Left colon (tissue), 2 donors: ENCODE results near the gene UCKL1. TPM values are rescaled to one million over a fixed set of nuclear protein-coding genes. Genes with fewer than 3 reads are reported as not detected.
"Not testable (repeated sequence)": the region's sequence is repeated elsewhere in the genome, so short reads cannot be mapped to it uniquely, and the experiment has no call there.

Experiments
- ATAC-seq: fragments of 200-7000 bp; cut with Tn5 transposase; one replicate; pipeline ENCODE4 v1.9.1; 2020; ENCODE audit warnings: mild to moderate bottlenecking, moderate library complexity
- DNase-seq, 2 donors: peaks; one replicate each; pipeline ENCODE4 v3.0.0-alpha.2; 2020
- intact Hi-C, 2 donors: fragments of 100-400 bp; cut with DNase I in 1 of 2; cut with micrococcal nuclease in 1 of 2; formaldehyde crosslinking; loops; one replicate each; pipeline versions ENCODE4 v1.11.2 to v1.14.0; 2022; cut with DNase I, micrococcal nuclease
- long read RNA-seq: library from polyadenylated mRNA; unstranded; transcript quantifications from one replicate; pipeline ENCODE4 v2.0.0, GENCODE V29; 2021
- total RNA-seq, 2 donors: library from RNA; stranded (reverse); fragmentation: NEBNext Ultra II Directional; extraction: Animal tissue kit (Norgen Biotek cat#: 25700); gene quantifications; one replicate each; pipeline ENCODE4 v1.2.1, GENCODE V29; 2021
- donor health status: DM: no; HTN: no; CAD: no.
- donor health status: DM: yes; HTN: yes; CAD: no.

UCKL1 gene
- 10 to 100 TPM; 41.7 to 44.8 TPM for total RNA-seq
- long read RNA-seq, partial matches to known transcripts, result 45 of 146 reads
- long read RNA-seq, other reads (novel, unspliced or antisense), result 101 of 146 reads

DNA sequence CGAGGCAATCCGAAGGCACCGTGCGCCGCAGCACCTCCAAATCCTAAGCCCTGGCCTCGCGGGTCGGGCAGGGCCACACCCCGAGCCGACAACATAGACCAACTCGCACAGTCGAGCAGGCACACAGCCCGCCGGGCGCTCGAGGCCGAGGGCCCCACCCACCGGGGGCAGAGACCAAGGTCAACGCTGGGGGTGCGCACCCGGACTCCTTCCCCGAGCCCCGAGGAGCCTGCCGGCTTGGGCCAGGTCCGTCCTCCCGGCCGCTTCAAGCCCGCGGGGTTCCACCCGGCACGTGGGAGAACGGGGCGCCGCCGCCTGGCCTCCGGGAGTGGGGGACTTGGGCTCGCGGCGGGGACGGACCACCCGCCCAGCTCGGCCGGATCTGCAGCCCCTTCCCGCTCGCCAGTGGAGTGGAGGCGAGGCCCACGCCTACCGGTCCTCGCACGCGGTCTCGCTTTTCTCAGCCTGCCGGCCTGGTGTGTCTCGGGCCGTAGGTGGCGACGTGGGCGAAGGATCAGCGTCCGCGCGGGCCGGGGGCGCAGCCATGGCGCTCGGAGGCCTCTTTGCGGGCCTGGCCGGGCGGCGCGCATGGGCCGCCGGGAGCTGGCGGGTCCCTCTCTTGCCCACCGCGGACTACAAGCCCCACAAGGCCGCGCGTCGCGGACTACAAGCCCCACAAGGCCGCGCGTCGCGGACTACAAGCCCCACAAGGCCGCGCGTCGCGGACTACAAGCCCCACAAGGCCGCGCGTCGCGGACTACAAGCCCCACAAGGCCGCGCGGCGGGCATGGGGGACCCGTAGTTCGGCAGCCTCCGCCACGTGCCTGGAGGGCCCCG, at the start of gene UCKL1:
TSS of gene UCKL1 (minus strand) at position 590 of the 837 bp plus-strand sequence. CDS start at position 546, 44 bp downstream.
- ATAC-seq, result peak; percentile 62
- peak; percentile 92 to 95 for DNase-seq
- intact Hi-C loops, result no loop called here

DNA sequence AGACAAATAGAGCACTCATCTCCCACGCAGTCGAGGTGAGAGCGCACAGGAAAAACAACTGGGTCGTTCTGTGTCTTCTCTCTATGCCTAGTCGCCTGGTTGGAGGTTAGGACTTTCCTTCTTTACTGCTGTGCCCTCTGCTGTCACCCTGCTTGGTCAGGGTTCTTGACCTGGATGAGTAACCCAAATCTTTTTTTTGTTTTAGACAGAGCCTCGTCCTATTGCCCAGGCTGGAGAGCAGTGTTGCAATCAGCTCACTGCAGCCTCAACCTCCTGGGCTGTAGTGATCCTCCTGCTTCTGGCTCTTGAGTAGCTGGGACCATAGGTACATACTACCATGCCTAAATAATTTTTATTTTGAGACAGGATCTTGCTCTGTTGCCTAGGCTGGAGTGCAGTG, 49.2 kb upstream of the UCKL1 start:
- no peak for ATAC-seq
- DNase-seq, result no peak
- intact Hi-C loops, result no loop called here

DNA sequence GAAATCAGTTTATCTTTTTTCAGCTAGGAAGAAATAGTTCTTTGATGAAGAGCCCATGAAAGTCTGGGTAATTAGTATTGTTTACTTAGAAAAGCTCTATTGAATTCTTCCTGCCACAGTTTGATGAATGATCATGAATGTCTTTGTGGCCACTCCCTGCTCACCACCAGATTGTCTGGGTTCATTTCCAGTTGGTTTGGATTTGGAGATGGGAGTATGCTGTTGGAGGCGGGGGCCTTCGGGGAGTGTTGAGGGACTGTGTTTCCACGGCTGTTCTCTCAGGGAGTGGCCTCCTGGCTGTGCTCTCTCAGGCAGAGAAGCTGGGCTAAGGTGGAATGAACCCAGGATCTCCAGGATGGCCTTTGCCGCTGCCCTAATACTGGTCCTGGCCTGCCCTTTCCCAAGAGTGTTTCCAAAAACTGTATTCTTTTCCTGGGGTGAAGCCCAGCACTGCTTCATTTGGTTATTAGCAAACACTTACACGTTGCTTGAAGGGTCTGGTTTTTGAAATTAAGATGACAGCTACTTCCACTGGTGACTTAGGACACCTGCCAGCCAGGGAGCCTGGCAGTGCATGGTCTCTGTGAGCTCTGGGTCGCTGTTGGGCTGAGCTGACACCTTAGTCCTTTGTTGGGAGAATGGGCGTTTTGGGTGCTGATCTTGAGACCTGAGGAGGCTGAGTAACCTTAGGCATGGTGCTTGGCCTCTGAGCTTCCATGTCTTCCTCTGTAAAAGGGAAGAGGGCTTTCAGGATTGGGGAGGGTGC, 47.9 kb upstream of the UCKL1 start:
- intact Hi-C loops, result no loop called here
- ATAC-seq, result peak; percentile 49
- no peak for DNase-seq

DNA sequence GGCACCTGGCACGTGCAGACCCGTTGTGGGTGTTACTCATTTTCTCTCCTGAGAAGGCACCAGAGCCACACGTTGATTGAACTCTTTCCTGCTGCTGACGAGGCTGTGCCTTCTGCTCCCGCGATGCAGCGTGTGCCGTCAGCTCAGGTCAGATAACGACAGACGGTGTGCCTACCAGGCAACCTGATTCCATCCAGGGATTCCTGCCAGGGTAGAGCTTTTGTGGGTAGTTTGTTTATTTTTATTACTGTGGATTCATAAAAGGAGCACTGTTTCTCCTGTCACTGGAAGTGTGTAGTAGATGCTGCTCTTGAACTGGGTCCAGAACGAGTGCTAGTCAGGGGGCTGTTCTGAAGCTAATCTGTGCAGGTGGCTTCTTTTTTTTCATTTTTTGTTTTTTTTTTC, 45.4 kb upstream of the UCKL1 start:
- ATAC-seq, result peak; percentile 45
- DNase-seq, result no peak
- intact Hi-C loops, result no loop called here

DNA sequence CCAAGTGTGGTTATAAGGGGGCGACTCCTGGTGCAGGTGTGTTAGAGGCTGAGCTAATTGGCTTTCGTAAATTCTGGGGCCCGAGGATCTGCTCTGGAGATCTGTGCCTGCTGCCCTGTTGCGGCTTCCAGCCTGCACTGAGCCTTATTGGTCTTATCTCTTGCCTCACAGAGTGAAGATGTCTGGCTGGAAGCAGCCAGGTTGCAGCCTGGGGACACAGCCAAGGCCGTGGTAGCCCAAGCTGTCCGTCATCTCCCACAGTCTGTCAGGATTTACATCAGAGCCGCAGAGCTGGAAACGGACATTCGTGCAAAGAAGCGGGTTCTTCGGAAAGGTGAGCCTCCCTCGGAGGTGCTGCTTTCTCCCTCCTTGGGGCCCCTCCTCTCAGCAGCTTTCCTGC, 44.7 kb upstream of the UCKL1 start:
- DNase-seq (no peak), ATAC-seq (no peak)
- intact Hi-C loops, result no loop called here

DNA sequence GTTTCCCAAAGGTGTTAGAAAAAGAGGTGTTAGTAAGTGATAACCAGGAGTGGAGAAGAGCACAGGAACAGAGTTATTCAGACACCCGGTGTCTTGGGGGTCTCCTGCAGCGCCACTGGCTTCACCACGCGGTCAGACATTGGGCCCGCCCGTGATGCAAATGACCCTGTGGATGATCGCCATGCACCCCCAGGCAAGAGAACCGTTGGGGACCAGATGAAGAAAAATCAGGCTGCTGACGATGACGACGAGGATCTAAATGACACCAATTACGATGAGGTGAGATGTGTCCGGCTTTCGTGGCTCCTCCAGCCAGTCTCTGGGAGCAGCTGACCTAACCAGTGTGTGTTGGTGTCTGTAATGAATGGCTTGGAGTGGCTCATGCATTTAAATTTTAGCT, 26.7 kb upstream of the UCKL1 start:
- intact Hi-C loops, result no loop called here
- ATAC-seq (no peak), DNase-seq (no peak)

DNA sequence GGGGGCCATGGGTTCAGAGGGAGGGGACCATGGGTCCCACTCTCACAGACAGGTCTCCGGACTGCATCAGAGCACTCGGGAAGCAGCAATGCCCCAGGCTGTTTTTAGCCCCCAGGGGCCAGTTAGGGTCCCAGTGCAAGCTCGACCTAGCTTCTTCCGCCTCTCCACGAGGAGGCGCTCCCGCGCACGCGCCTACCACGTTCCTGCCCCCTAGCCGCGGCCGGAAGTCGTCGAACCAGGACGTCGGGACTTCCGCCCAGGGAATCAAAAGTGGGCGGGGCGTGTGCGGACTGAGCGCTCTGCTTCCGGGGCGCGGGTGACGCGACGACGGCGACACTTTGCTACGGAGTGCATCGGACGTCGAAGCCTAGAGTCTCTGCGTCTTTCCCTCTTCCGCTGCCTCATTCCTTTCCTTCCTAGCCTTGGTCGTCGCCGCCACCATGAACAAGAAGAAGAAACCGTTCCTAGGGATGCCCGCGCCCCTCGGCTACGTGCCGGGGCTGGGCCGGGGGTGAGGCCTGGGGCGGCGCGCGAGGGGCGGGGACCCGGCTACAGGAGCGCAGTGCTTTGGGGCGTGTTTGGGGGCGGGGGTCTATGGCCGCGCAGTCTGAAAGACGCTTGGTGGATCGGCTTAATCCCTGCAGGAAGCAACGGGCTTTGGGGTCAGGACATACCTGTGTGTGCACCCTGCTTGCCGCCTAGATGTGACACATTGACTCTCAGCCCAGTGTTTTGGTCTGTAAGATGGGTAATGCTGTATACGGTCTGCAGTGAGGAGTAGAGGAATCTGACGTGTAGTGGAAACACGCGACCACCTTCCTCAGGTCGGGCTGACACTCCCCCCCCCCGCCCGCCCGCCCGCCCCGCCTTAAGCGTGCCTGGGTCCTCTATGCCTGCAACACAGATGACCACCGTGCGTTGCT, 24.9 kb upstream of the UCKL1 start, which contains the start of gene PRPF6:
TSS of gene PRPF6 (plus strand) at position 327 of the 923 bp plus-strand sequence. CDS start at position 441, 114 bp downstream.
- peak; percentile 89 for ATAC-seq
- intact Hi-C loops, result no loop called here
- DNase-seq, result peak; percentile 95 to 97

DNA sequence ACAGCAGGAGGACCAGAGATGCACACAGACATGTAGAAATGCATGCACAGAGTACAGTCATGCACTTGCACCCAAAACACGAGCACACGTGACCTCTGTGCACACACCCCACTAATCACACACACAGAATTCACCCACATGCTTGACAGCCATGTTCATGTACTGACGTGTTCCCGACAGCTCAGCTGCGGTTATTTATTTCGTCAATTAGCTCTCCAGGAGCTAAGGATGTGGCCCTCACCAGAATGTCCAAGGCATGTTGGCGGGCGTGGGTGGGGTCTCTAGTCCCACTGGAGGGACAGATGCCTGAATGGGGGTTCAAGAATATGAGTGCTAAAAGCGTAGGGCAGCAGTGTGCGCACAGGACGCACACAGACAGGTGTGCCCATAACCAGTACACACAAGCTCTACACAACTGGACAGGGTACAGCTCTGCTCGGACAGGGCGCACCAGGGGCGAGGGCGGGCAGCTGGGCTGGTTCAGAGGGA, 24.1 kb upstream of the UCKL1 start:
- DNase-seq (no peak), ATAC-seq (no peak)
- intact Hi-C loops, result no loop called here

DNA sequence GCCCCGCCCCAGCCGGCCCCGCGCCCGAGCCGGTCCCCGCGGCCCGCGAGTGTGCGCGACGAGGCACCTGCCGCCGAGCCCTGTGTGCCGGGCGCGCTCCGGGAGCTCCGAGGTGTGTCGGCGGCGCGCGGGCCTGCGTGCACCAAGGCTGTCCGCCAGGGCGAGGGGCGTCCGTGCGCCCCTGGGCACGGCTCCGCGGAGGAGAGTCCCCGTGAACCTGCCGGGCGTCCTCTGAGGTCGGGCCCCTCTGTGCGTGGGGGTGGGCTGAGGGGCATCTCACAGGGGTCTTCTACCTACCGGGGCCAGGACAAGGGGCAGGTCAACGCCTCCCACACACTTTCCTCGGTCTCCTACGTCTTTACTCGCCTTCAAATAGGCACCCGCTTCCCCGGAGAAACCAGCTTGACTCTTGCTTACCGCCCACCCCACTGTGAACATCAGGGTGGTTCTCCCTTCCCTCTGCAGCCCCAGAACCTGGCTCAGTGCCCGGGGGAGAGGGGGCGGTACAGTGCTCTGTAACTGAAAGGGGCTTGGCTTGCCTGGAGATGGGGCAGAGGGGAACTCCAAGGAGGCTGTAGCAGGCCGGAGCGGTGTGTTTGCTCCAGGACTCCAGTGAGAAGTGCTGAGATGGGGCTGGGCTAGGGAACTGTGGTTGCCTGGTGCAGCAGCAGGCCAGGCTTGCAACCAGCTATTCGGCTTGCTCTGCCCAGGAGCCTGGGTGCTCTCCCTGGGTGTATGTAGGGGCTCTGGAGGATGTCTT, 23.5 kb upstream of the UCKL1 start, which contains the start of gene SAMD10:
TSS of gene SAMD10 (minus strand) at position 86 of the 760 bp plus-strand sequence. CDS start 175 bp downstream, outside the sequence.
- ATAC-seq (peak; percentile 35), DNase-seq (peak; percentile 68)
- intact Hi-C loops, result loop anchor here (10.0 kb wide), 2 partner anchors 75 to 445 kb away; partner anchors contain the start of gene PTK6 (in 1 of the 2)

DNA sequence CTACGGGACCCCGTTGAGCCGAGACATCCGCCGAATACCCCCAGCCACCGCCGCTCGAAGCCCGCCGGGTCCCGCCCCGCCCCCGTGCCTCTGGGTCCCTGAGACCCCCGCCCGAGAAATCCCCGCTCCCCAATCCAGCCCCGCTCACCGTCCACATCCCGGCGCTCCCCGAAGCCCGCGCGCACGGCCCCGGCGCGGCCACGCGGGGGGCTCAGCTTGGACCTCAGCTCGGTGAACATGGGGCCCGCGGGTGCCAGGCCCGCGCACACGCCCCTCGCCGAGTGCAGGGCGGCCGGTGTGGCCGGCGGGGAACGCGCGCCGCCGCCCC, 23.0 kb upstream of the UCKL1 start:
- intact Hi-C loops, result loop anchor here (10.0 kb wide), 2 partner anchors 74 to 444 kb away; partner anchors contain the start of gene PTK6 (in 1 of the 2)
- DNase-seq (no peak), ATAC-seq (no peak)

DNA sequence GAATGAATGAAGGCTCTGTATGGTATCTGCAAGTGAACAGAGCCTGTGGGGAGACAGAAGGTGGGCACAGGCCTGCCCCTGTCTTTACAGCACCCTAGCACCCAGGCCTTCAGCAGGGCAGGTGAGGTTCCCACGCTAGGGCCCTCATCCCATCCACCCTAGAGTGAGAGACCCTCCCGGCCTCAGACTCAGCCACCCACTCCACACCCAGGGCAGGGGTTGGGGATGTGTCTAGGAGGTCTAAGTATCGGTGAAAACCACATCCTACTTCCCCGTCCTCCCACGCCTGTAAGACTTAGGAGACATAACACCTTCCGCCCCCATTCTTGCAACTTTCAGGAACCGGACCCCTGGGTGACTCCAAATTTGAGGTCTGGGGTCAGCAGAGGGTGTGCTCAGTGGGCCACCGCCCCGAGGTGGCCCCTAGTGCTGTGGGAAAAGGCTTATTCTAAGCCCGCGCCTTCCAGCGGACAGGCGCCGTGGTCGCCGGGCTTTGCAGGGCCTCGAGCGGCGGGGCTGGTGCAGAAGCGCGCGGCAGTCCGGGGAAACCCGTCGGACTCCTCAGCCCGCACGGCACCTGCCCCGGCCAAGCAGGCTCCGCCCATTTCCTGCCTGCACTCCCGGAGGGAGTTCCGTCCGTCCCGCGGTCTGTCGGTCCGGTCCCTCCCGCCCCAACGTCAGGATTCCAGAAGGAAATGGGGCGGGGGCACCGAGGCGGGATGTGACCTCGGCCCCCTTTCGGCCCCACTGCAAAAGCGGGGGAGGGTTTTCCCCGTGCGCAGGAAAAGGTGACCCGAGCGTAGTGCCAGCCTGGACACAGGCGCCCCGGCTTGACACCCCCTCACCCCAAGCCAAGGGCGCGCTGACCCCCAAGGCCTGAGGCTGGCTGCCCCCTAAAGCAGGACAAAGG, 22.4 kb upstream of the UCKL1 start:
- DNase-seq (peak; percentile 88 to 90), ATAC-seq (peak; percentile 63)
- intact Hi-C loops, result loop anchor here (10.0 kb wide), 2 partner anchors 74 to 444 kb away; partner anchors contain the start of gene PTK6 (in 1 of the 2)

DNA sequence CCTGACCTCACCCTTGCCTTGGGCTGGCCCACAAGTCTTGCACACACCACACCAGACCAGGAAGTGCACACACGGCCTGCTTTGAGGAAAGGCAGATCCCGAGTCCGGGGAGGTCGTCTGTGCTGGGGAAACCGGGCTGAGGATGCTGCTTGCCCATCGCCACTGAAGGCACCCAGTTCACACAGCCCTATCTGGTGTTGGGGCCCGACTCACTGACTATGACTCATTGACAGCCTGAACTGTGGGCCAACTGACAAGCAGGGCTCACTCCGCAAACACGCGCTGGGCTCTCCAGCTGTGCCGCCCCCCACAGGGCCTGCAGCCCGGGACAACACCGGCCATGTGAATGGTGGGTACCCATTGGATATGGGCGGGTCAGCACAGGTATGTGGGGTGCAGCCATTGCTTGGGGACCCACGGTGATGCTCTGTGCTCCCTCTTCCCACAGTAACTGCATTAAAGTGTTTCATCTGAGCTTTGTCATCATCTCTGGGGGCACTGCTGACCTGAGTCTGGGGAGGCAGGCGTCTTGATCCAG, 21.6 kb upstream of the UCKL1 start:
- intact Hi-C loops, result loop anchor here (10.0 kb wide), 2 partner anchors 73 to 443 kb away; partner anchors contain the start of gene PTK6 (in 1 of the 2)
- no peak for ATAC-seq

DNA sequence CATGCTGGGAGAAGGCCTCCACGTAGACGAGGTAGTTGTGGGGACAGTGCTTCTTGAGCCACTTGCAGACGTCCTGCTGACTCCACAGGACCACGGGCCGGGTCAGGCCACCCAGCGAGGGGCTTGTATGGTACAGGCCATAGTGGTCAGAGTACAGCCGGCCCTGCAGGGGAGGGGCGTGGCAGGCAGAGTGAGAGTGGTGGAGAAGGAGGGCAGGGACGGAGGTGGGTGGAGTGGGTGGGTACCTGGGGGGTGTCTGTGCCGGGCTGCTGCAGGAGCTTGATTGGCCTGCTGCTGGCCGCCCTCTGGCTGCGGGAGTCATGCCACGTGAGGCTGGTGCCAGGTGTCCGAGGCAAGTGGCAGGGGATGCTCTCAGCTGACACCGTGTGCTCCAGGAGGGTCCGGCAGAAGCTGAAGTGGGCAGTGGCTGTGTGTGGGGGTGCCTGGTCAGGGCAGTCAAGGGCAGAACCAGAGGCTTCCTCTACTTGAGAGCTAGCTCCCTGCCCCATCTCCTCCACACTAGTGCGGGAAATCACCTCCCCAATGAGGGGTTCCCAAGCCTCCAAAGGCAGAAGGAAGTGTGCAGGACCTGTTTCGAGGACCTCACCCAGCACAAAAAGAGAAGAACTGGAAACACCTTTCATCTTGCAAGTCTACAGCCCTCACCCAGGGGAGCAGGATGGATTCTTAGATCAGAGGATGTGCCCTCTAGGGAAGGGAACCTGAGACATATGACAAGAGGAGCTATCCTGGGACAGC, 20.9 kb upstream of the UCKL1 start:
- DNase-seq, result no peak
- no peak for ATAC-seq
- intact Hi-C loops, result loop anchor here (10.0 kb wide), 2 partner anchors 72 to 442 kb away; partner anchors contain the start of gene PTK6 (in 1 of the 2)

More for the DNA sequence above, 21.6 kb upstream of the UCKL1 start:
- no peak for DNase-seq

DNA sequence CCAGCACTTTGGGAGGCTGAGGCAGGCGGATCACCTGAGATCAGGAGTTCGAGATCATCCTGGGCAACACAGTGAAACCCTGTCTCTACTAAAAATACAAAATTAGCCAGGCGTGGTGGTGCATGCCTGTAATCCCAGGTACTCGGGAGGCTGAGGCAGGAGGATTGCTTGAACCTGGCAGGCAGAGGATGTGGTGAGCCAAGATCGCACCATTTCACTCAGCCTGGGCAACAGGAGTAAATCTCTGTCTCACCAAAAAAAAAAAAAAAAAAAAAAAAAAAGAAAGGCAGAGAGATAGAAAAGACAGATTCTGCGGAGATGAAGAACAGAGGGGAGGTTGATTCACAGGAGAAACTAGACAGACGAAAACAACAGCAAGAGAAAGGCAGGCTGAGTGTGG, 20.3 kb upstream of the UCKL1 start:
- intact Hi-C loops, result loop anchor here (10.0 kb wide), 2 partner anchors 72 to 442 kb away; partner anchors contain the start of gene PTK6 (in 1 of the 2)
- ATAC-seq, result not testable (repeated sequence)

More for the DNA sequence above, 20.3 kb upstream of the UCKL1 start:
- not testable (repeated sequence) for DNase-seq
